ACC112 (cell line): ENCODE data around the gene ARG1.

Source experiments
- H2AFZ ChIP-seq: fragments of 200-600 bp; sonication (generic); one replicate; pipeline ENCODE4 v1.6.0; 2017; ENCODE audit warnings: antibody characterized with exemption, low read length; ENCODE audit not compliant: unreplicated experiment
- H3K27ac ChIP-seq: fragments of 200-600 bp; sonication (generic); 2 replicates; pipeline ENCODE4 v1.5.1; 2014; ENCODE audit warnings: low read depth, mild to moderate bottlenecking, antibody characterized with exemption, low read length, moderate library complexity
- H3K27me3 ChIP-seq: fragments of 200-600 bp; sonication (generic); 2 replicates; pipeline ENCODE4 v1.6.1; 2014; ENCODE audit warnings: mild to moderate bottlenecking, antibody characterized with exemption, low read length, moderate library complexity, mixed read lengths; ENCODE audit not compliant: insufficient read depth
- H3K36me3 ChIP-seq: fragments of 200-600 bp; sonication (generic); 2 replicates; pipeline ENCODE4 v1.6.1; 2016; ENCODE audit warnings: mild to moderate bottlenecking, antibody characterized with exemption, low read length, moderate library complexity, mixed read lengths; ENCODE audit not compliant: insufficient read depth
- H3K4me1 ChIP-seq: fragments of 200-600 bp; sonication (generic); one replicate; pipeline ENCODE4 v1.6.1; 2016; ENCODE audit warnings: low read length, mixed read lengths; ENCODE audit not compliant: insufficient read depth, unreplicated experiment, control insufficient read depth
- H3K4me3 ChIP-seq: fragments of 200-600 bp; sonication (generic); 2 replicates; pipeline ENCODE4 v1.5.1; 2014; ENCODE audit warnings: mild to moderate bottlenecking, low read depth, low read length
- H3K79me2 ChIP-seq: fragments of 200-600 bp; sonication (generic); one replicate; pipeline ENCODE4 v1.6.0; 2016; ENCODE audit warnings: low read length; ENCODE audit not compliant: control insufficient read depth, unreplicated experiment, insufficient read depth

ARG1 gene

DNA sequence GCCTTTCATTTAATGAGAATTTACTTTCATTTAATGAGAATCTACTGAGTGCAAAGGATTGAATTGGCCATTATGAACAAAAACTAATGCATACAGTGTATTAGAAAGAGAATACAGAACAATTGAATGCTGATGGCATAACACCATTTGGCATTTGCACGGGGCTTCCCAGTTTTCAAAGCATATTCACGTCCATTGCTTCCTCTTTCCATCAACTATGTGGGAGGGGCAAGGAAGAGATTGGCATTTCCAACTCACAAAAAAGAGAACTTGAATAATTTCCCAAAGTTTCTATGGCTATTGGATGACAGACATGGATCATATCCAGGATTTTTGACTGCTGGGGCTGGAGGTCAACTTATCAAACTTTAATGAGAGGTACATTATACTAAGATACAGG, 23.2 kb upstream of the ARG1 start:
- Histone ChIP-seq H2AFZ (no peak overlapping the region), H3K79me2 (no peaks in the 10 kb centered on the region), H3K27me3 (peaks cover 27% of the 10 kb centered on the region; the same call in 1 of the 2 replicates), H3K4me1 (no peaks in the 10 kb centered on the region), H3K27ac (no peak overlapping the region), H3K4me3 (no peak overlapping the region), H3K36me3 (no peaks in the 10 kb centered on the region)

DNA sequence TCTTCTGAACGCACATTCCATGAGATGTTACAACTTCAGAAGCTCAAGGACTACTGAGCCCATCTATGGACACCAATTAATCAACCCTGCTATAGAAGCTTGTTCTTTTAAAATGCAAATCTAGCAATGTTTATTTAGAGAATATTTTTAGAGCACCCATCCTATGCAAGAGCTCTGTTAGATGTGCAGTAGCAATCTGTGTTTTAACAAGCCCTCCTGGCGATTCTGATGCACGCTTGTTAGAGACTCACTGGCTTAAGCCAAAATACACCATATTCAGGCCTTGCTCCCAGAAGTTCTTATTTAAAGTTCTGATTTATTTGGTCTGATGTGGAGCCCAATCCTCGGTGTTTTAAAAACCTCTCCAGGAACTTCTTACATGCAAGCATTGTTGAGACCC, 21.1 kb upstream of the ARG1 start:
- H3K27ac ChIP-seq: no peak overlapping the region
- H3K79me2 ChIP-seq: no peaks in the 10 kb centered on the region
- H2AFZ ChIP-seq: no peak overlapping the region
- H3K27me3 ChIP-seq: peaks cover 15% of the 10 kb centered on the region; the same call in 1 of the 2 replicates
- no peak overlapping the region for H3K4me3 ChIP-seq
- H3K36me3 ChIP-seq: no peaks in the 10 kb centered on the region
- H3K4me1 ChIP-seq: no peaks in the 10 kb centered on the region

DNA sequence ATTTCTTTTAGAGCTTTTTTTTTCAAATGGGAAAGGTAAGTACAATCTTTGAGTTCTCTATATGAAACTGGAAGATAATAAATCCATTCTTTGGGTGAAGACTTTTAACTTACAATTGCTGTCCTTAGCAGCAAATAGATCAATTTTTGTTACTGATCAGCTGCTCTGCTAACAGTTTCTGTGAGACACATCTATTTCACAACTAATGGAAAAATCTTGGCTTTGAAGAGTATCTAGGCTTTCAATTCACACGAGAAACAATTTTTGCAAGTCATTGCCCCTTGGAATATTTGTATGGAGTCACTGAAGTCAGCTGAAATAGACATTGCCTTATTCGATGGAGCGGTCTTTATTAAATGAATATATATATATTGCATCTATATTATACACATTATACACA, 20.5 kb upstream of the ARG1 start:
- H3K27ac ChIP-seq: no peak overlapping the region
- H3K27me3 ChIP-seq: peaks cover 11% of the 10 kb centered on the region; the same call in 1 of the 2 replicates
- H3K79me2 ChIP-seq: no peaks in the 10 kb centered on the region
- H3K36me3 ChIP-seq: no peaks in the 10 kb centered on the region
- no peak overlapping the region for H2AFZ ChIP-seq
- no peaks in the 10 kb centered on the region for H3K4me1 ChIP-seq
- no peak overlapping the region for H3K4me3 ChIP-seq

DNA sequence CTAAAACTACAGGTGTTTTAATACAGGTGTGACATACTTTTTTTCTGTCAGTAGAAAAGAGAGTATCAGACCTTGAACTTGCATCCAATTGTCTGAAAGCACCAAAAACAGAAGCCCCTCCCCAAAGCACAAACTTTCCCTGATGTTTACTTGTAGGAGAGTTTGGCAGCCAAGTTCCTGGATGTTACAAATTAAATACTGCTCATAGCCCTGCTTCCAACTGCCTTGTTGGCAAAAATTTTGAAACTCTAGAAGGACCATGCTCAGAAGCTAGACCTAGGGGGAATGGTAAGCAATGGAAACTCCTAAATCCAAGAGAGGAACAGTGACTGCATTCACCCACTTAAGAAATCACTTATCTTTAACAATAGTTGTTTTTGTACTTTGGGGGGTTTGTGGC, 17.0 kb upstream of the ARG1 start:
- H3K4me3 ChIP-seq: no peak overlapping the region
- H3K27ac ChIP-seq: no peak overlapping the region
- H3K36me3 ChIP-seq: no peaks in the 10 kb centered on the region
- no peak overlapping the region for H2AFZ ChIP-seq
- H3K79me2 ChIP-seq: no peaks in the 10 kb centered on the region
- no peaks in the 10 kb centered on the region for H3K27me3 ChIP-seq
- H3K4me1 ChIP-seq: no peaks in the 10 kb centered on the region

DNA sequence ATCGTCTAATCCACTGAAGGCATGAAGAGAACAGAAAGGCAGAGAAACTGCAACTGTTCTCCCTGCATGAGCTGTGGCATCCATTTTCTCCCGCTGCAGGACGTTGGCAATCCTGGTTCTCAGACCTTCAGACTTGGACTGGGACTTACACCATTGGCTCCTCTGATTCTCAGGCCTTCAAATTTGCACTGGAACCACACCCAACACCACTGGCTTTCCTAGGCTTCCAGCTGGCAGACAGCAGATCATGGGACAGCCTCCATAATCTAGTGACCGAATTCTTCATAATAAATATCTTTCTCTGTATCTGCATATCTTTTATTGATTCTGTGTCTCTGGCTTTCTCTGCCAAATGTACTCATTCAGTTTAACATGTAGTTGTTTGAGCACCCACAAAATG, 14.1 kb upstream of the ARG1 start:
- Histone ChIP-seq H3K4me1 (no peaks in the 10 kb centered on the region), H3K79me2 (no peaks in the 10 kb centered on the region), H3K4me3 (no peak overlapping the region), H3K27me3 (no peaks in the 10 kb centered on the region), H3K27ac (no peak overlapping the region), H3K36me3 (no peaks in the 10 kb centered on the region), H2AFZ (no peak overlapping the region)

DNA sequence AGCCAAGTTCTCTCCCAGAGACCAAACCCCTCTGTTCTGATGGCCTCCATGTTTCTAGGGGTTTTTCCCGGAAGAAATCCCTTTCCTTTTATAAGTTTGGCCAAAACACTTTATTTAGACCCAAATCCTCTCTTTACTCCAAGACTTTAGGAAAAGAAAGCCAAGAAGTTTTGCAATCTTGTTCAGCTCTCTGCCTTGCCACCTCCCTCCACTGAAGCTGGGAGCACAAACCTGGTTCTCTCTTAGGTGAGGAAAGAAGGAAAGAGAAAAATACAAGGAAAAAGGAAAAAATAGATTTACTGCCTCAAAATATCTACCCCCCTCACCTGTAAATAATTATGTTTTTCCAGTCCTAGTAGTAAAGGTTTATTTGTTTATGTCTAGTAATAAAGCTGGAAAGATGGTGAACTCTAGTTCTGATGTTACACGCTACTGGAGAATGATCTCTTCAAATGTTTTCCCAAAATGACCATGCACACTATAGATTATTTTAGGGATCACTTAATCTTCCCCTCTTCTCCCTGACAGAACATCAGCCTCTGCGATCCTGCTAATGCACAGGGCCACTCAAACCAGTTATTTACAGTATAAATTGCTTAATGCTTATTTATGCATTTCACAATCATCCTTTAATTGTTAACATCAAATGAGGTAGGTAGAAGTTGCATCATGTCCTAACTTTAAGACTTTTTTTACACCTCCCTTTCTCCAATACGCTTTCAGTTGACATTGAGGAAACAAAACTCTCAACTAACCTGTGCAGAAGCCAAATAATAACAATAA, 10.9 kb upstream of the ARG1 start:
- Histone ChIP-seq H3K4me1 (no peaks in the 10 kb centered on the region), H3K36me3 (no peaks in the 10 kb centered on the region), H2AFZ (no peak overlapping the region), H3K79me2 (no peaks in the 10 kb centered on the region), H3K27me3 (no peaks in the 10 kb centered on the region), H3K27ac (no peak overlapping the region), H3K4me3 (no peak overlapping the region)

DNA sequence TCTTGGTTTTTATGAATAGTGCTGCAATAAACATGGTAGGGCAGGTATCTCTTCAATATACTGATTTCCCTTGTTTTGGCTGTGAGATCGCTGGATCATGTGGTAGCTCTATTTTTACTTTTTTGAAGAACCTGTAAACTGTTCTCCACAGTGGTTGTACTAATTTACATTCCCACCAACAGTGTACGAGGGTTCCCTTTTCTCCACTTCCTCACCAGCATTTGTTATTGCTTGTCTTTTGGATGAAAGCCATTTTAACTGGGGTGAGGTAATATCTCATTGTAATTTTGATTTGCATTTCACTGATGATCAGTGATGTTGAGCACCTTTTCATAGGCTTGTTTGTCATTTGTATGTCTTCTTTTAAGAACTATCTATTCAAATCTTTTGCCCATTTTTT, 8.0 kb upstream of the ARG1 start:
- H3K36me3 ChIP-seq: no peaks in the 10 kb centered on the region
- no peaks in the 10 kb centered on the region for H3K27me3 ChIP-seq
- H3K79me2 ChIP-seq: no peaks in the 10 kb centered on the region
- no peak overlapping the region for H2AFZ ChIP-seq
- H3K27ac ChIP-seq: no peak overlapping the region
- H3K4me3 ChIP-seq: no peak overlapping the region
- no peaks in the 10 kb centered on the region for H3K4me1 ChIP-seq

DNA sequence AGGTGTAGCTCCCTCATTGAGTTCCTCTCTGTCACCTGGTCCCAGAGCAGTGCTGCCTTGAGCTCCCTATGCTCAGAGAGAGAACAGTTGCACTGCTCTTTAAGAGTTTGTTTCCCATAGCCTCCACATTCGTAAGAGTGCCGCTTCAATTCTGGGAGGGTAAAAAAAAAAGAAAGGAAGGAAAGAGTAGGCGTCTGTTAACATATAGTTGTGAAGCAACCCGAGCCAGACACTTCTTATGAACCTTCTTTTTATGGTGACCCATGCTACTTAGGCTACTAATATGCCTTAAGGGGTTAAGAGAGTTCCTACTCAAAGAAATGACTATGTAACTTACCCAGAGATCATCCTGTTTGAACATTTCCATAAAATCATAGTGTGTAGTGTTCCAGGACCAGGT, 4.3 kb upstream of the ARG1 start:
- Histone ChIP-seq H3K4me3 (no peak overlapping the region), H3K79me2 (no peaks in the 10 kb centered on the region), H2AFZ (no peak overlapping the region), H3K36me3 (0 out of 2 replicates have a peak, but pooled peaks cover 7% of the 10 kb centered on the region), H3K4me1 (no peaks in the 10 kb centered on the region), H3K27me3 (no peaks in the 10 kb centered on the region), H3K27ac (no peak overlapping the region)

DNA sequence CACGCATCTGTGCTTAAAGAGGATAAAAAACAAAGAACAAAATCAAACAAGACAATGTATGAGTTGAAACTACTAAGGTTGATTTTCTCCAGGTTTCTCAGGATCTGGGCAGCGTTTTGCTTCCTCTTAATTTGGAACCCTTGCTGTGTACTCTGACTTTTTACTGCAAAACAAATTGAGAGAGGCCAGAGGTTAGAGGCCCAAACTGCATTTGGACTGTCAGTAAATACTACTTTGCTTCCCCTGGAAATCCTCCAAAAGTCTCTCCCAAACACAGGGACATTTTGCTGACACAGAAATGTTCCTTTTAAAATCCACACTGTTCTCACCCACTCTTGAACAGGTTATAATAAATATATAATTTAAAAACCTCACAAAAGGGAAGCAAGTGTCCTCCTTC, 1.1 kb downstream of the ARG1 start:
- Histone ChIP-seq H3K27me3 (no peaks in the 10 kb centered on the region), H3K4me3 (no peak overlapping the region), H3K27ac (no peak overlapping the region), H3K36me3 (0 out of 2 replicates have a peak, but pooled peaks cover 7% of the 10 kb centered on the region), H2AFZ (no peak overlapping the region), H3K79me2 (no peaks in the 10 kb centered on the region), H3K4me1 (no peaks in the 10 kb centered on the region)

DNA sequence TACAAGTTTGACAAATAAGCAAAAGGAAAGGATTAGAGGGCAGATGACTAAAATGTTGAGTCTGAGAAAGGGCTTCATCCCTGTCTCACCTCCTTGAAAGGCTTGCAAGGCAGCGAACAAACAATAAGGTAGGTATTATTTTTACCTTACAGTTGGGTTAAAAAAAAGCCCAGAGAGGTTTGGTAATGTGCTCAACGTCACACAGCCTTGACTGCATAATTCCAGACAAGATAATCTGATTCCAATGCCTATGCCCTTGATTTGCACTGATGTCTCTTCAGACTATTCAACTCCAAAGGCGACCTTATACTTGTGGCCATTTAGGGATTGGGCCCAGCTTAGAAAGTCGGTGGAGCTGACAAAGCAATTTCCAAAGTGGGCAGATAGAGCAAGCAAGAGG, 1.7 kb downstream of the ARG1 start:
- H3K36me3 ChIP-seq: 0 out of 2 replicates have a peak, but pooled peaks cover 7% of the 10 kb centered on the region
- no peak overlapping the region for H2AFZ ChIP-seq
- H3K4me3 ChIP-seq: no peak overlapping the region
- no peaks in the 10 kb centered on the region for H3K4me1 ChIP-seq
- no peaks in the 10 kb centered on the region for H3K27me3 ChIP-seq
- H3K79me2 ChIP-seq: no peaks in the 10 kb centered on the region
- H3K27ac ChIP-seq: no peak overlapping the region

DNA sequence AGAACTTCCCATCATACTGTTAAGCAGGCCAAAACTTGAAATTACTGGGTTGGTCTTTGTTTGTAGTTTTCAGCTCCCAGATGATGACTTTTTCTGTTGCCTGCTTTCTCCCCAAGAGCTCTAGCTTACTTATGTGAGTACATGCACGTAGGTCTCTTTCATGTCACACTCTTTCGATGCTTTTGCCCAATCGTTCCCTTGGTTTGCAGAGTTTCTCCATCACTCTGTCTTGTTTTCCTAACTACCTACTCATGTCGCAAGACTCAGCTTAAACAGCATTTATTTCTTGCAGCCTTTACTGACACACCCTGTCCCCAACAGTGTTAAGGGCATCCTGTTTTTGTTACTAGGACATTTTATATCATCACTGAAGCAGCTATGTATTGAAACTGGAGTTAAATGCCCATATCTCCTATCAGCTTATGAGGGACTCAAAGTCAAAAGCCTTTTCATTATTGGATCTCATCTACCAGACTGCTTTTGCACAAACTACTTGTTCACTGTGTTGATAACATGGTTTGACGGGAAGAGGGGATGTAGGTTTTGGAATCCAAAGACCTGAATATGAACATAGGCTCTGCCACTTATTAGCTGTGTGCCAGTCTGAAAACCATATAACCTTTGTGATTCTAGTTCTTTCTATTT, 2.9 kb downstream of the ARG1 start:
- H3K27me3 ChIP-seq: no peaks in the 10 kb centered on the region
- no peak overlapping the region for H3K27ac ChIP-seq
- peaks cover 17% of the 10 kb centered on the region; the same call in 1 of the 2 replicates for H3K36me3 ChIP-seq
- H3K4me3 ChIP-seq: no peak overlapping the region
- no peaks in the 10 kb centered on the region for H3K4me1 ChIP-seq
- H3K79me2 ChIP-seq: no peaks in the 10 kb centered on the region
- H2AFZ ChIP-seq: no peak overlapping the region
